ENCODE data around the gene RBM26. TPM values are rescaled to one million over a fixed set of nuclear protein-coding genes. Genes with fewer than 3 reads are reported as not detected.

RBM26 gene
- total and polyA plus RNA-seq, 2 of the 4 experiments (the other 2 are of a cell fraction), result 17.6 to 18.1 TPM

GRCh38 chr13:79365981-79366380, 40.1 kb downstream of the RBM26 start:
- POLR2A ChIA-PET (ENCODE audit: unreplicated experiment), result no interaction called here
- TF ChIP-seq, protein P1, sequence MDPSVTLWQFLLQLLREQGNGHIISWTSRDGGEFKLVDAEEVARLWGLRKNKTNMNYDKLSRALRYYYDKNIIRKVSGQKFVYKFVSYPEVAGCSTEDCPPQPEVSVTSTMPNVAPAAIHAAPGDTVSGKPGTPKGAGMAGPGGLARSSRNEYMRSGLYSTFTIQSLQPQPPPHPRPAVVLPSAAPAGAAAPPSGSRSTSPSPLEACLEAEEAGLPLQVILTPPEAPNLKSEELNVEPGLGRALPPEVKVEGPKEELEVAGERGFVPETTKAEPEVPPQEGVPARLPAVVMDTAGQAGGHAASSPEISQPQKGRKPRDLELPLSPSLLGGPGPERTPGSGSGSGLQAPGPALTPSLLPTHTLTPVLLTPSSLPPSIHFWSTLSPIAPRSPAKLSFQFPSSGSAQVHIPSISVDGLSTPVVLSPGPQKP (IDR thresholded peaks at IDR 0.05; ENCODE audit: borderline replicate concordance, low read depth, low read length), result no peak
- TF ChIP-seq BHLHE40 (IDR thresholded peaks at IDR 0.05; ENCODE audit: low read depth, low read length) (no peak), CHD1 (IDR thresholded peaks at IDR 0.05; ENCODE audit: low read depth, low read length) (no peak), NFE2L2 (IDR thresholded peaks at IDR 0.05; ENCODE audit: low read depth, low read length) (no peak), RFX5 (IDR thresholded peaks at IDR 0.05; ENCODE audit: low read depth, low read length) (no peak), RCOR1 (IDR thresholded peaks at IDR 0.05; ENCODE audit: insufficient replicate concordance, low read length) (no peak), MXI1 (IDR thresholded peaks at IDR 0.05; ENCODE audit: borderline replicate concordance, low read depth, low read length) (no peak)
- H3K56ac ChIP-seq (ENCODE audit: extremely low read depth, insufficient read depth, low read length), result no peak overlapping the region
- no peak overlapping the region for H3K18ac ChIP-seq (ENCODE audit: low read depth, low read length)
- H3K4me3 ChIP-seq (ENCODE audit: insufficient read depth, low read depth, low read length), result no peak overlapping the region
- no peaks in the 10 kb centered on the region for H3K4me1 ChIP-seq (ENCODE audit: control insufficient read depth, insufficient read depth, low read length)
- 100% methylated on average over 1 of the region's 2 CpGs; no CpG with 5 or more reads in 1 of the 2 experiments for WGBS, 2 experiments (ENCODE audit: extremely low coverage in 2 of 2, insufficient read length in 1 of 2)
- H3K27ac ChIP-seq (ENCODE audit: insufficient read depth, low read length), result no peak overlapping the region
- CTCF ChIA-PET, result no interaction called here
- no peaks in the 10 kb centered on the region for H3K9me3 ChIP-seq (ENCODE audit: control insufficient read depth, insufficient read depth, low read length)
- in situ Hi-C loops (cut with MboI; ENCODE audit: low sequenced_read_pairs) (no loop called here), dilution Hi-C loops (cut with HindIII; ENCODE audit: low sequenced_read_pairs, unreplicated experiment) (no loop called here), intact Hi-C loops (cut with micrococcal nuclease) (no loop called here)
- no peak overlapping the region for H2BK5ac ChIP-seq (ENCODE audit: low read depth, low read length, poor library complexity, severe bottlenecking)
- no peak overlapping the region for H4K8ac ChIP-seq (ENCODE audit: low read depth in 2 of 2, low read length in 2 of 2)
- no peak overlapping the region for H3K4me2 ChIP-seq (ENCODE audit: low read depth, low read length)
- H3K4ac ChIP-seq (ENCODE audit: low read depth, low read length), result no peak overlapping the region
- no peaks in the 10 kb centered on the region for H3K27me3 ChIP-seq (ENCODE audit: control insufficient read depth, insufficient read depth, low read length)
- no peak overlapping the region for H2BK20ac ChIP-seq (ENCODE audit: low read depth, low read length)
- H3K79me1 ChIP-seq (ENCODE audit: low read depth in 1 of 2, low read length in 2 of 2), result peaks cover 9 to 10% of the 10 kb centered on the region in 2 experiments; a peak in 3 of 4 replicates
- DNase-seq (no peak), ATAC-seq (ENCODE audit: low read depth) (no peak)
- no TSS peak for BruUV-seq (replicated peaks)
- H2AFZ ChIP-seq (replicated peaks; ENCODE audit: low read length, poor library complexity), result no peak overlapping the region
- no peak overlapping the region for H3K9ac ChIP-seq (ENCODE audit: low read depth, low read length)
- H3K23ac ChIP-seq (ENCODE audit: low read depth, low read length), result no peak overlapping the region
- no peak overlapping the region for H2BK15ac ChIP-seq (ENCODE audit: low read depth, low read length)
- H4K20me1 ChIP-seq (ENCODE audit: insufficient read depth, low read length), result no peaks in the 10 kb centered on the region
- H2BK120ac ChIP-seq (ENCODE audit: low read depth, low read length), result no peak overlapping the region
- no peak overlapping the region for H2AK5ac ChIP-seq (ENCODE audit: low read depth, low read length)
- no peak overlapping the region for H4K91ac ChIP-seq (ENCODE audit: insufficient read depth, low read depth, low read length)
- no peak overlapping the region for H3K14ac ChIP-seq (replicated peaks; ENCODE audit: low read depth, low read length)
- H4K5ac ChIP-seq (ENCODE audit: low read depth, low read length), result no peak overlapping the region
- no peak overlapping the region for H2AK9ac ChIP-seq (replicated peaks; ENCODE audit: low read depth, low read length, poor library complexity)
- peaks cover 37% of the 10 kb centered on the region for H3K36me3 ChIP-seq (ENCODE audit: control insufficient read depth, insufficient read depth, low read length)
- no peaks in the 10 kb centered on the region for H3K9me1 ChIP-seq (ENCODE audit: insufficient read depth, low read length)

Data from IMR-90 (cell line).